ENCODE results near the gene ADGRD1.

DNA sequence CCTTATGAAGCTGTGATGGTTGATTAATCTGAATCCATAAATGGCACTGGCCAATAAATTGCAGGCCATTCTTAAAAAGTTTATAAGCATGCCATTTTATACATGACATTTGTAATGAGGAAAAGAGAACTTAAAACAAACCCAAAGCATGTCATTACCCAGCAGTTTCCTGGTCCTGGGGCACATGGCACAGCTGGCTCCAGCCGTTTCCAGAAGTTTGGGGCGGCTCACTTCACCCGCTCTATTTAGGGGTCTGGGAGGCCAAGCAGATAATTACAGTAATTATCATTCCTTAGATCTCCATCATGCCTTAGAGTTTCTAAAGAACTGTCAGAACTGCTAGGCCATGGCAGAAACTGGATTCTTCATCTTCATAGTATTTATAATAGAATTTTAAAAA, 6.4 kb downstream of the ADGRD1 start:
- TF ChIP-seq, protein P1, sequence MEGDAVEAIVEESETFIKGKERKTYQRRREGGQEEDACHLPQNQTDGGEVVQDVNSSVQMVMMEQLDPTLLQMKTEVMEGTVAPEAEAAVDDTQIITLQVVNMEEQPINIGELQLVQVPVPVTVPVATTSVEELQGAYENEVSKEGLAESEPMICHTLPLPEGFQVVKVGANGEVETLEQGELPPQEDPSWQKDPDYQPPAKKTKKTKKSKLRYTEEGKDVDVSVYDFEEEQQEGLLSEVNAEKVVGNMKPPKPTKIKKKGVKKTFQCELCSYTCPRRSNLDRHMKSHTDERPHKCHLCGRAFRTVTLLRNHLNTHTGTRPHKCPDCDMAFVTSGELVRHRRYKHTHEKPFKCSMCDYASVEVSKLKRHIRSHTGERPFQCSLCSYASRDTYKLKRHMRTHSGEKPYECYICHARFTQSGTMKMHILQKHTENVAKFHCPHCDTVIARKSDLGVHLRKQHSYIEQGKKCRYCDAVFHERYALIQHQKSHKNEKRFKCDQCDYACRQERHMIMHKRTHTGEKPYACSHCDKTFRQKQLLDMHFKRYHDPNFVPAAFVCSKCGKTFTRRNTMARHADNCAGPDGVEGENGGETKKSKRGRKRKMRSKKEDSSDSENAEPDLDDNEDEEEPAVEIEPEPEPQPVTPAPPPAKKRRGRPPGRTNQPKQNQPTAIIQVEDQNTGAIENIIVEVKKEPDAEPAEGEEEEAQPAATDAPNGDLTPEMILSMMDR (IDR thresholded peaks at IDR 0.05), result no peak
- TF ChIP-seq POLR2A (IDR thresholded peaks at IDR 0.05), result no peak
